HG03439 (cell line): ENCODE measurements around the gene PGAP1.

Experiments
- ATAC-seq: cut with Tn5 transposase; IDR thresholded peaks from one replicate; pipeline ENCODE4 v1.9.1; 2021; ENCODE audit warnings: mild to moderate bottlenecking, moderate library complexity; ENCODE audit not compliant: unreplicated experiment

Gene PGAP1

GRCh38 chr2:196808083-196808665 lies 118.3 kb downstream of the PGAP1 start:
- no peak for ATAC-seq

- no peak for ATAC-seq
Measured at GRCh38 chr2:196804381-196804780, 122.1 kb downstream of the PGAP1 start.

DNA sequence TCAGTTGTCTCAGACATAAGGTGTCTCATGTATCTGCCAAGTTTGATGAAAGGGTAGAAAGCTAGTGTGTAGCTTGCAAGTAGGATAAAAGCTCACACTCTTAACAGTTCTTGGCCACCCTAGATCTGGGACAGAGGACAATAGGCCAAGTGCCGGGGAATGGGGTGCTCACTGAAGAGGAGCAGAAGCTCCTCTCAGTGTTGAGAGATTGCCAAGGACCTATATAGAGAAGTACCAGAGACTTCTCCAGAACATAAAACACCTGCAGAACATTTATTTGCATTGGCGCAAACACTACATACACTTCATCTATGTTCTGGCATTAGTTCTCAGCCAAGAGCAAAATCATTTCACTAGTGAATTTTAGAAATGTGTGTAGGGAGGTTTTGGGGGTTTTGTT lies 124.1 kb downstream of the PGAP1 start:
- ATAC-seq: no peak

GRCh38 chr2:196801674-196802261 lies 124.7 kb downstream of the PGAP1 start:
- ATAC-seq: no peak

DNA sequence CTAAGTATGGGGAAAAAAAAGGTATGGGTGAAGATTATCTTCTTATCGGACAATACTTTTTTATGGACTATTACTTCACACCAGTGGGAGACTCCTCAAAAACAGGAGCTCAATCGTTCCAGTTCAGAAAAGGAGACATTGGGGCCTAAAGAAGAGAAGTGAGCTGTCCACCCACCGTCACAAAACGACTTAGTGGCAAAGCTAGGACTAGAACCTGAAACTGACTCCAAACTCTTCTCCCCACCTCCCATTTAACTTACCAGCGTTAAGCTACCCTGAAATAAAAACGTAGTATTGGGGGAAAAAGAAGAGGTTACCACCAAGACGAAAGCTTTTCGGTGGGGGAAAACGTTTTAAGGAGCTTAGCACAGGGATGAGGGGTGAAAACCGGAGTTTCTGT lies 127.5 kb downstream of the PGAP1 start:
- no peak for ATAC-seq

GRCh38 chr2:196792865-196793264 lies 133.6 kb downstream of the PGAP1 start:
- no peak for ATAC-seq

DNA sequence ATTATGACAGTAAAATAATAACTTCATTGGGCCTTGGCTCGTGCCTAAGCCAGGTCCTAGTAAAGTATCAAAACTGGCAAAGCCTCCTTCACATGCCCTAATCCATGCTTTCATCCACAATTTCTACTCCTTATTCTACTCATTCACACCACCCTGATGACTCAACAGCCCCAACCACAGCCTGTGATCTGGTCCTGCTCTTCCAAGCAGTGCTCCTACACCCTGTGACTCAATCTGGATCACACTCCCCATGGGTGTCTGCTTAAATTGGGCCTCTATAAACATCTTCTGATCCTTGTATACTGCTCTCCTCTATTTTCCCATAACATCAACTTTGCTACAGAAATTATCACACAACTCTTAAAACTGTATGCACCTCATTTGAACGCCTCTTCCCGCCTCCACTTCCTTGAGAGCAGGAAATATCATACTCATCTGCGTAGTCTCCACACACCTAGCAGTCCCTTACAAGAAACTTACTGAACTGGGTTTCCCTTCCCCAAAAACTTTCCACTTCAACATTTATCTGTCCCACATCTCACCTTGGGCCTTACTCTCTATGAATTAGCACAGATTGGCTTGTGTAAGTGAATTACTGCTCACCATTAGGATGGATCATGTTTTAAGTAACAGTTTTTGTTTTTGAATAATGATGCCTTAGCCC lies 142.9 kb downstream of the PGAP1 start:
- no peak for ATAC-seq
